CD4-positive, CD25-positive, alpha-beta regulatory T cell (primary cell): Measurements from ENCODE around the gene NOL9. TPM values are rescaled to one million over a fixed set of nuclear protein-coding genes. Genes with fewer than 3 reads are reported as not detected.

Source experiments
- ATAC-seq, 2 donors: fragments of 150-1000 bp; cut with Tn5 transposase; one replicate each; pipeline ENCODE4 v1.10.0; 2021; ENCODE audit warnings: low read depth in 2 of 2, moderate number of reproducible peaks in 2 of 2, moderate library complexity in 1 of 2
- DNase-seq, 3 donors: peaks; one replicate each; pipeline versions ENCODE4 v3.0.0 to v3.0.0-alpha.2; 2012 to 2022; ENCODE audit warnings: mixed read lengths in 1 of 3
- H3K27ac ChIP-seq: one replicate; pipeline ENCODE4 v1.7.0; 2013; ENCODE audit warnings: mild to moderate bottlenecking, low read length; ENCODE audit not compliant: insufficient read depth, poor library complexity, severe bottlenecking
- H3K27me3 ChIP-seq: one replicate; pipeline ENCODE4 v1.7.0; 2013; ENCODE audit warnings: low read length; ENCODE audit not compliant: control insufficient read depth, insufficient read depth
- H3K36me3 ChIP-seq: one replicate; pipeline ENCODE4 v1.7.0; 2013; ENCODE audit warnings: mild to moderate bottlenecking, low read length, moderate library complexity; ENCODE audit not compliant: control insufficient read depth, insufficient read depth
- H3K4me1 ChIP-seq: 2 replicates; pipeline ENCODE4 v1.7.0; 2013; ENCODE audit warnings: mild to moderate bottlenecking, low read length; ENCODE audit not compliant: insufficient read depth, control insufficient read depth, poor library complexity, severe bottlenecking
- H3K4me3 ChIP-seq: one replicate; pipeline ENCODE4 v1.7.0; 2013; ENCODE audit warnings: low read depth, mild to moderate bottlenecking, low read length, moderate library complexity
- H3K9me3 ChIP-seq, 2 experiments: 1 replicate in 1 of 2; 2 replicates in 1 of 2; pipeline ENCODE4 v1.7.0; 2013; ENCODE audit warnings: low read length in 2 of 2, mild to moderate bottlenecking in 1 of 2, moderate library complexity in 1 of 2; ENCODE audit not compliant: control insufficient read depth in 2 of 2
- H3K27ac Mint-ChIP-seq, 3 donors: one replicate each; pipeline ENCODE4 v1.8.0; 2020 to 2022; ENCODE audit warnings: mild to moderate bottlenecking in 3 of 3, mixed read lengths in 3 of 3, moderate library complexity in 2 of 3
- H3K27me3 Mint-ChIP-seq: one replicate; pipeline ENCODE4 v1.8.0; 2022; ENCODE audit warnings: mild to moderate bottlenecking, mixed read lengths
- H3K36me3 Mint-ChIP-seq: one replicate; pipeline ENCODE4 v1.8.0; 2020; ENCODE audit warnings: mixed read lengths
- H3K4me1 Mint-ChIP-seq, 4 donors: one replicate each; pipeline ENCODE4 v1.8.0; 2020 to 2022; ENCODE audit warnings: mixed read lengths in 4 of 4, mild to moderate bottlenecking in 1 of 4
- H3K4me3 Mint-ChIP-seq, 4 donors: one replicate each; pipeline ENCODE4 v1.8.0; 2020 to 2022; ENCODE audit warnings: mild to moderate bottlenecking in 4 of 4, mixed read lengths in 4 of 4, moderate library complexity in 3 of 4
- H3K9me3 Mint-ChIP-seq, 7 donors: one replicate each; pipeline ENCODE4 v1.8.0; 2020 to 2022; ENCODE audit warnings: mixed read lengths in 7 of 7, mild to moderate bottlenecking in 3 of 7, moderate library complexity in 2 of 7
- polyA plus RNA-seq, 4 donors: library from polyadenylated mRNA; unstranded; fragments of 300-500 nt; fragmentation: Illumina TruSeq; gene quantifications; one replicate each; pipeline ENCODE4 v1.2.3, GENCODE V29; 2021
- total RNA-seq: library from RNA; stranded (reverse); gene quantifications from one replicate; pipeline ENCODE4 v1.2.3, GENCODE V29; 2022

The NOL9 gene
- total and polyA plus RNA-seq, 5 donors from 2014 or later, result 11.0 to 74.7 (median 20.1) TPM

DNA sequence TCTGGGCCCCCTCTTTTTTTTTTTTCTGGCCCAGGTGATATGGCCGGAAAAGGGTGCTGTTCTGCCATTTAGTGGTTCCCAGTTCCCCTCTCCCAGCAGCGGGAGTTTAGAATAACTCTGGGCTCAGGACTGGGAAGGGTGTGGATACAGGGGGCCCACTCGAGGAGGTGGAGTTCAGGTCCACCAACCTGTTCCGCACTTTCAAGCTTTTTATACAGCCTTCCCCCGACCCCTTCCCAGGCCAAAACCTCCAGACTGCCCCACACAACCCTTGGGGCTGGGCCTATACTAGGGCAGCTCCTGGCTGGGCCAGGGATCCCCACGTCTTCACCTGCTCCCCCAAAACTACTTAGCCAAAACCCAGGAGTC lies 63.2 kb downstream of the NOL9 start:
- peak overlapping the region; percentile 81 to 90 (median 84) for H3K4me3 Mint-ChIP-seq
- peaks cover 0 to 1% (median 0%) of the 10 kb centered on the region in 7 donors for H3K9me3 Mint-ChIP-seq
- peak overlapping the region; percentile 24 for H3K4me3 ChIP-seq
- DNase-seq (no peak), ATAC-seq (no peak)
- H3K27me3 ChIP-seq, result no peaks in the 10 kb centered on the region
- H3K4me1 Mint-ChIP-seq, result peaks cover 0 to 48% (median 26%) of the 10 kb centered on the region in 4 donors
- H3K27me3 Mint-ChIP-seq, result peaks cover 19% of the 10 kb centered on the region
- no peaks in the 10 kb centered on the region for H3K9me3 ChIP-seq
- peaks cover 34% of the 10 kb centered on the region for H3K4me1 ChIP-seq
- peak overlapping the region; percentile 66 for H3K27ac ChIP-seq
- H3K36me3 ChIP-seq, result no peaks in the 10 kb centered on the region
- no peaks in the 10 kb centered on the region for H3K36me3 Mint-ChIP-seq
- peak overlapping the region; percentile 86 to 93 (median 89) for H3K27ac Mint-ChIP-seq

DNA sequence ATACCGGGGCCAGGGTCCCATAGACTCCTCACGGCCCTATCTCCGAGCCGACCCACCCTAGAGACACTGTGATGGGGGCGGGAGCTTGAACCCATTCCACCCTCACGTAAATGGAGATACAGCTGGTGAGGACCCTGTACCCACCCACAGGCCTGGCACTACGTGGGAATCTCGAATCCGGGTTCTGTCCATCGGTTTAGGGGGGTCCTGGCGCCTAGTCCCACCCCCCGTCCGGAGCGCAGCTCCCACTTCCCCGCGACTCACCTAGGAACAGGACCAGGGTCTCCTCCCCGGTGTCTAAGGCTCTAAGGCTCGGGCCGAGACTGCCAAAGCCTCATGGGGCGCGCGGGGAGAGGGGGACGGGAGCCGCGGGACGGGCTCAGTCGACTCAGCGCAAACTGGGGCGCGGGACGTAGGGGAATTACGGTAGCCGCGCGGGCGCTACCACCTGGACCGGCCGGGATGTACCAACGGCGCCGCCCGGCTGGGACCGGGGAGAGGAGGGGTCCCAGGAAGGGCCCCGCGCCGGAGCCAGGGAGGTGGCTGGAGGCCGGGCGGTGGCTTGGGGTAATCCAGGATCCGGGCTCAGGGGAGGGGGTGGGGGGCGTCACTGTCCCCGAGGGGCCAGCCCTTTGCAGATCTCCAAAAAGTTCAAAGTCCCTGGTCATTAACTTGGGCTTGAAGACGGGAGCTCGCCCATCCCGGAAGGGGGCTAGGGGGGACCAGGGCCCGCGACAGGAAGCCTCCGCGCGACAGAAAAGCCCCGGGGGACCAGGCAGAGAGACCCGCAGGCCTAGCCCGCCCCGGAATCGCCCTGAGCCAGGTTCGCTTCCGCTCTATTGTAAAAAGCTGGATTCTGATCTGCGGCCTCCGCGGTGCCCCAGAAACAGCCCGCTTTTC lies 63.9 kb downstream of the NOL9 start:
- Mint-ChIP-seq H3K36me3 (no peaks in the 10 kb centered on the region), H3K9me3 (peaks cover 0 to 1% (median 0%) of the 10 kb centered on the region in 7 donors), H3K4me3 (peak overlapping the region; percentile 81 to 90 (median 84)), H3K27me3 (peaks cover 25% of the 10 kb centered on the region), H3K4me1 (peaks cover 0 to 42% (median 25%) of the 10 kb centered on the region in 4 donors), H3K27ac (peak overlapping the region; percentile 43 to 89 (median 86))
- peaks cover 38% of the 10 kb centered on the region for H3K4me1 ChIP-seq
- no peaks in the 10 kb centered on the region for H3K36me3 ChIP-seq
- no peaks in the 10 kb centered on the region for H3K27me3 ChIP-seq
- no peaks in the 10 kb centered on the region for H3K9me3 ChIP-seq
- peak overlapping the region; percentile 66 for H3K27ac ChIP-seq
- ATAC-seq (peak; percentile 29 to 46), DNase-seq (peak; percentile 23 to 83 (median 44))
- peak overlapping the region; percentile 53 for H3K4me3 ChIP-seq

GRCh38 chr1:6489799-6490180 lies 64.5 kb downstream of the NOL9 start:
- Mint-ChIP-seq H3K9me3 (peaks cover 0 to 1% (median 0%) of the 10 kb centered on the region in 7 donors), H3K27me3 (peaks cover 25% of the 10 kb centered on the region), H3K27ac (peak overlapping the region in 1 of 3 donors; percentile 46), H3K36me3 (no peaks in the 10 kb centered on the region), H3K4me3 (peak overlapping the region; percentile 81 to 90 (median 84)), H3K4me1 (peaks cover 0 to 42% (median 24%) of the 10 kb centered on the region in 4 donors)
- no peaks in the 10 kb centered on the region for H3K36me3 ChIP-seq
- ATAC-seq (peak; percentile 57 to 63), DNase-seq (peak; percentile 67 to 82 (median 77))
- H3K4me3 ChIP-seq, result peak overlapping the region; percentile 53
- H3K9me3 ChIP-seq, result no peaks in the 10 kb centered on the region
- peaks cover 43% of the 10 kb centered on the region for H3K4me1 ChIP-seq
- peak overlapping the region; percentile 66 for H3K27ac ChIP-seq
- no peaks in the 10 kb centered on the region for H3K27me3 ChIP-seq

- Mint-ChIP-seq H3K9me3 (peaks cover 0 to 1% (median 0%) of the 10 kb centered on the region in 7 donors), H3K4me3 (peak overlapping the region in 2 of 4 donors; percentile 65 to 81), H3K36me3 (no peaks in the 10 kb centered on the region), H3K4me1 (peaks cover 0 to 38% (median 23%) of the 10 kb centered on the region in 4 donors), H3K27me3 (peaks cover 28% of the 10 kb centered on the region), H3K27ac (no peak overlapping the region)
- no peak for ATAC-seq
- H3K4me1 ChIP-seq, result peaks cover 44% of the 10 kb centered on the region
- DNase-seq, result no peak
- no peak overlapping the region for H3K4me3 ChIP-seq
- no peaks in the 10 kb centered on the region for H3K27me3 ChIP-seq
- H3K36me3 ChIP-seq, result no peaks in the 10 kb centered on the region
- no peaks in the 10 kb centered on the region for H3K9me3 ChIP-seq
- no peak overlapping the region for H3K27ac ChIP-seq
These were observed 64.9 kb downstream of the NOL9 start for GRCh38 chr1:6489383-6489765.

DNA sequence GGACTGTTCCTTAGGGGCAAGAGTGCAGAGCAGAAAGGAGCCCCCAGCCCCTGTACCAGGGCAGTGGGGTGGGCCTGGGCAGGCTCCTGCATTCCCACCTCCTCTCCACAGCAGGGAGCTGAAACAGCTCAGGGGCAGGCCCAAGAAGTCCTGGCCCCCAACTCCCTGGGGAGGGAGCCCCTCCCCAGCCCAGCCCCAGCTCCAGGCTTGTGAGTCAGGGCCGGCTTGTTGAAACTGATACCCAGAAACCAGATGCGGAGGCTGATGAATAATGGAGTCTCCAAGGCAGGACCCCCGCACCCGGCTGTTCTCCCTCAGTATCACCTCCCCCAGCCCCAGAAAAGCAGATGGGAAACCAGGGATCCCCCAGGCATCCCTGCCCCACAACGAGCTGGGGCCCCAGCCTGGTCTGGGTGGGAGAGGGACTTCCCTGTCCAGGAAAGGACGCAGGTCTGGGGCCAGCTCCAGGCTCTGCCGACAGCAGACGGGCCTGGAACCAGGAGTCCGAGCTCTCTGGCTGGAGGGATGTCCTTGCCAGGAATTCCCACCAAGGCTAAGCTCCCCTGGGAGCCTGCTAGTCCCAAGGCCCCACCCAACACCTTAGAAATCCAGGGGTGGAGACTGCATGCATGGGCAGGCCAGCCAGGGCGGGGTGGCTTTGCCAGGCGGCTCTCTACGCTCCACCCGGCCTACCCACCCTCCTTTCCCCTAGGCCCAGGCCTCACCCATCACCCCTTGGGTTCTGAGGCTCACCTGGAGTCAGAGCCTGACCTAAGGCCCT lies 65.5 kb downstream of the NOL9 start:
- peaks cover 0 to 38% (median 23%) of the 10 kb centered on the region in 4 donors for H3K4me1 Mint-ChIP-seq
- peaks cover 0 to 1% (median 0%) of the 10 kb centered on the region in 7 donors for H3K9me3 Mint-ChIP-seq
- Histone ChIP-seq H3K27ac (no peak overlapping the region), H3K4me1 (peaks cover 44% of the 10 kb centered on the region), H3K27me3 (no peaks in the 10 kb centered on the region), H3K4me3 (no peak overlapping the region), H3K9me3 (no peaks in the 10 kb centered on the region), H3K36me3 (no peaks in the 10 kb centered on the region)
- ATAC-seq (no peak), DNase-seq (no peak)
- H3K36me3 Mint-ChIP-seq, result no peaks in the 10 kb centered on the region
- H3K27ac Mint-ChIP-seq, result no peak overlapping the region
- H3K4me3 Mint-ChIP-seq, result peak overlapping the region in 1 of 4 donors; percentile 73
- H3K27me3 Mint-ChIP-seq, result peaks cover 34% of the 10 kb centered on the region

GRCh38 chr1:6487804-6488484 lies 66.4 kb downstream of the NOL9 start:
- H3K36me3 Mint-ChIP-seq, result no peaks in the 10 kb centered on the region
- DNase-seq, result no peak
- H3K27me3 Mint-ChIP-seq, result peaks cover 39% of the 10 kb centered on the region
- H3K9me3 Mint-ChIP-seq, result peaks cover 0 to 1% (median 0%) of the 10 kb centered on the region in 7 donors
- ATAC-seq, result no peak
- Histone ChIP-seq H3K4me3 (no peak overlapping the region), H3K27ac (no peak overlapping the region), H3K9me3 (no peaks in the 10 kb centered on the region), H3K27me3 (no peaks in the 10 kb centered on the region), H3K36me3 (no peaks in the 10 kb centered on the region), H3K4me1 (peaks cover 44% of the 10 kb centered on the region)
- H3K4me3 Mint-ChIP-seq, result peak overlapping the region in 3 of 4 donors; percentile 13 to 71 (median 13)
- no peak overlapping the region for H3K27ac Mint-ChIP-seq
- peaks cover 0 to 37% (median 20%) of the 10 kb centered on the region in 4 donors for H3K4me1 Mint-ChIP-seq

GRCh38 chr1:6486433-6487011 lies 67.8 kb downstream of the NOL9 start:
- ATAC-seq (peak; percentile 76 to 81), DNase-seq (peak; percentile 71 to 85 (median 84))
- Histone ChIP-seq H3K36me3 (no peaks in the 10 kb centered on the region), H3K27me3 (no peaks in the 10 kb centered on the region), H3K9me3 (no peaks in the 10 kb centered on the region), H3K27ac (no peak overlapping the region), H3K4me3 (no peak overlapping the region), H3K4me1 (peaks cover 41% of the 10 kb centered on the region)
- Mint-ChIP-seq H3K4me3 (peak overlapping the region in 3 of 4 donors; percentile 5 to 82 (median 62)), H3K4me1 (peaks cover 0 to 24% (median 13%) of the 10 kb centered on the region in 4 donors), H3K36me3 (no peaks in the 10 kb centered on the region), H3K27me3 (peaks cover 42% of the 10 kb centered on the region), H3K27ac (no peak overlapping the region), H3K9me3 (peaks cover 0 to 1% (median 0%) of the 10 kb centered on the region in 7 donors)
